Fibroblast of lung (primary cell): ENCODE measurements around the gene ARHGEF3.

Experiments
- EZH2 ChIP-seq: IDR thresholded peaks from 2 replicates; pipeline ENCODE4 v1.5.1; 2012; ENCODE audit warnings: low read length, control low read depth, mild to moderate bottlenecking; ENCODE audit errors: missing control alignments
- TF ChIP-seq, protein P1 (sequence below), 2 donors: IDR thresholded peaks in 1 of 2; conservative IDR thresholded peaks in 1 of 2; 1 replicate in 1 of 2; 2 replicates in 1 of 2; pipeline ENCODE4 v1.5.1; 2011 to 2012; ENCODE audit warnings: low read length in 2 of 2, control low read depth in 1 of 2, inconsistent platforms in 1 of 2, low read depth in 1 of 2, mild to moderate bottlenecking in 1 of 2

DNA sequence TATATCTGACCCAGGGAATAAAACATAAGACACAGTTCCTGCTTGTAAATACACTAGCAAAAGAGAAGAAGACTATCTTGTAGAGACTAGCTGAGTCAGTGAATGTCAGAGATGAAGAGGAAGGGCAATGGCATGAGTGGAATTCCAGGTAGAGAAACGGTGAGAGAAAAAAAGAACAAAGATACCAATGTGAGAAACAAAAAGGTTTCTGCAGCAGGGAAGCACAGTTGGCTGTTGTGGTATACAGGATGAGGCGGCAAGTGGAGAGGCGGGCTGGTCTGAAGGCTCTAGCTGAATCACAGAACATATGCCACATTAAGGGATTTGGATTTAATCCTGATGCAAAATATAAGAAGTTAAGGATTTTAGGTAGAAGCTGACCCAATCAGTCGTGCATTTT, 101.6 kb downstream of the ARHGEF3 start:
- TF ChIP-seq, protein P1, sequence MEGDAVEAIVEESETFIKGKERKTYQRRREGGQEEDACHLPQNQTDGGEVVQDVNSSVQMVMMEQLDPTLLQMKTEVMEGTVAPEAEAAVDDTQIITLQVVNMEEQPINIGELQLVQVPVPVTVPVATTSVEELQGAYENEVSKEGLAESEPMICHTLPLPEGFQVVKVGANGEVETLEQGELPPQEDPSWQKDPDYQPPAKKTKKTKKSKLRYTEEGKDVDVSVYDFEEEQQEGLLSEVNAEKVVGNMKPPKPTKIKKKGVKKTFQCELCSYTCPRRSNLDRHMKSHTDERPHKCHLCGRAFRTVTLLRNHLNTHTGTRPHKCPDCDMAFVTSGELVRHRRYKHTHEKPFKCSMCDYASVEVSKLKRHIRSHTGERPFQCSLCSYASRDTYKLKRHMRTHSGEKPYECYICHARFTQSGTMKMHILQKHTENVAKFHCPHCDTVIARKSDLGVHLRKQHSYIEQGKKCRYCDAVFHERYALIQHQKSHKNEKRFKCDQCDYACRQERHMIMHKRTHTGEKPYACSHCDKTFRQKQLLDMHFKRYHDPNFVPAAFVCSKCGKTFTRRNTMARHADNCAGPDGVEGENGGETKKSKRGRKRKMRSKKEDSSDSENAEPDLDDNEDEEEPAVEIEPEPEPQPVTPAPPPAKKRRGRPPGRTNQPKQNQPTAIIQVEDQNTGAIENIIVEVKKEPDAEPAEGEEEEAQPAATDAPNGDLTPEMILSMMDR (conservative IDR thresholded peaks at IDR 0.05 in 1 of 2, IDR thresholded peaks at IDR 0.05 in 1 of 2; ENCODE audit: low read depth in 1 of 2, low read length in 2 of 2) = no peak
- no peak for TF ChIP-seq EZH2
